Choroid plexus epithelial cell (primary cell): ENCODE results near the gene LRP1B.

Source experiments
- DNase-seq: peaks from one replicate; pipeline ENCODE4 v3.0.0-alpha.2; 2010; ENCODE audit warnings: low read depth
- H3K4me3 ChIP-seq: 2 replicates; pipeline ENCODE4 v1.5.1; 2011; ENCODE audit warnings: low read depth, mild to moderate bottlenecking, control low read depth, low read length, moderate library complexity
- CTCF ChIP-seq: conservative IDR thresholded peaks from 2 replicates; pipeline ENCODE4 v1.5.1; 2011; ENCODE audit warnings: low read depth, mild to moderate bottlenecking, control low read depth, inconsistent platforms, low read length, moderate library complexity

LRP1B gene

GRCh38 chr2:141660232-141660631, 470.6 kb downstream of the LRP1B start:
- H3K4me3 ChIP-seq = no peak overlapping the region
- no peak for TF ChIP-seq CTCF
- no peak for DNase-seq

GRCh38 chr2:141654311-141654710, 476.5 kb downstream of the LRP1B start:
- DNase-seq = no peak
- H3K4me3 ChIP-seq = no peak overlapping the region
- TF ChIP-seq CTCF = no peak

- no peak for DNase-seq
- no peak overlapping the region for H3K4me3 ChIP-seq
- no peak for TF ChIP-seq CTCF
Measured at GRCh38 chr2:141653184-141653583, 477.6 kb downstream of the LRP1B start.

DNA sequence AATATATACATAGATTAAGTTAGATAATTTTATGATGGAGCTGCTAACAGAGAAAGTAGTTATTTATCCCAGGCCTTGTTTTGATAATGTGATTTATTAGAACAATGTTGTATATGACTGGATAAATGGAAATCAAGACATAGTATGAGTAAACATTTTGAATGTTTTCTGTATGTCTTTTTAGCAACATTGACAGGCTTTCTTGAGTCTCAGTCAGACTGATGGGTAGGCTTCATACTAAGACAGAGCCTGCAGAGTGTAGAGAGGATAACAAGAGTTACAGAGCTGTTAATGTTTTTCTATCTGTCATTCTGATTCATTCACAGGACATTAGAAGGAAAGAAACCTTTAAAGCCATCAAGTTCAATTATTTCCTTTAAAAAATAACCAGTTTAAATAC, 478.5 kb downstream of the LRP1B start:
- no peak overlapping the region for H3K4me3 ChIP-seq
- TF ChIP-seq CTCF = no peak
- no peak for DNase-seq

DNA sequence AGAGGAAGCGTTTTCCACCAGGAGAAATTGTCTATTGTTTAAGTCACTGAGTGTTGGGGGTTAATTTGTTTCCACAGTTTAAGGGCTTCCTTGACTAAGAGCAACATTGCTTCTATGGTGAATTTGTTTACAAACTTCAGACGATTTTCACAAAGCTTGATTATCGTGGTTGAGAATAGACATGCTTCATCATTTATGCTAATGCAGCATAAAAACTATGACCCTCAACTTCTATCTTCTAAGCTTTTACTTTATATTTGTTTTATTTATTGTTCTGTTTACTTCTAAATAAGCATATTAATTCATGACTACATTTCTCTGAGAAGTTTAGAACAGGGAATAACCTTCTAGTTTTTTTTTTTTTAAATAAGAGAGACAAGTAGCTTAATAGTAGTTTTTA, 483.5 kb downstream of the LRP1B start:
- no peak for DNase-seq
- no peak for TF ChIP-seq CTCF
- no peak overlapping the region for H3K4me3 ChIP-seq

DNA sequence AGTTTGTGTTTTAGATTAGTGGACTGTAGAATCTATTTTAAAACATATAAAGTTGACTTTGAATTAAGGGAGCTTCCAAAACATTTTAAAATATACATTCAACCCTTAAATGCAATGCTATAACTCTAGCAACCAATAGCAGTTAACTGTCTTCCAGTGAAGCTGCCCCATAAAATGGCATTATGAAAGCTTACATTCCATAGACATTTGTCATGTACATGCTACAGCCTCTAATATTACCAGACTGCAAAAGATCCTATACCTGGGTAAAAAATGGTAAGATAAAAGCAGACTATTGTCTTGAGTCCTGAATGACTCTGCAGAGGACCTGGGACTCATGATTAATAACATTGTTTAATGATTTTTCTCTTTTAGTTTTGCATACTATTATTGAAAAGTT, 489.4 kb downstream of the LRP1B start:
- peak; percentile 57 for DNase-seq
- H3K4me3 ChIP-seq = no peak overlapping the region
- no peak for TF ChIP-seq CTCF

- H3K4me3 ChIP-seq = no peak overlapping the region
- no peak for DNase-seq
- TF ChIP-seq CTCF = no peak
Measured at GRCh38 chr2:141639809-141640208, 491.0 kb downstream of the LRP1B start.
